MCF 10A (cell line): Measurements from ENCODE around the gene CCDC68. TPM values are rescaled to one million over a fixed set of nuclear protein-coding genes. Genes with fewer than 3 reads are reported as not detected.

Experiments used
- BruUV-seq: library from RNA; stranded (reverse); fragments of 400-500 nt; replicated peaks from 2 replicates; lab custom pipeline; 2021; lab: Mats Ljungman, UMichigan
- CTCF ChIA-PET: fragments of 300-600 bp; sonication (Branson Sonifier 250); formaldehyde crosslinking; extraction: SDS; loops from one replicate; lab custom pipeline; 2021; ENCODE audit warnings: antibody characterized with exemption, inconsistent platforms; lab: Yijun Ruan, JAX
- POLR2A ChIA-PET: fragments of 300-600, 350-650 bp; sonication (Branson Sonifier 250); formaldehyde crosslinking; extraction: SDS; loops from one replicate; lab custom pipeline; 2020; ENCODE audit warnings: antibody characterized with exemption, inconsistent platforms; lab: Yijun Ruan, JAX
- DNase-seq: peaks from one replicate; pipeline ENCODE4 v3.0.0-alpha.2; 2018; ENCODE audit not compliant: unreplicated experiment
- H3K27ac Mint-ChIP-seq: one replicate; pipeline ENCODE4 v1.8.0; 2022; ENCODE audit warnings: mild to moderate bottlenecking, low read depth, mixed read lengths; ENCODE audit not compliant: unreplicated experiment
- H3K27me3 Mint-ChIP-seq: one replicate; pipeline ENCODE4 v1.8.0; 2022; ENCODE audit warnings: mixed read lengths; ENCODE audit not compliant: insufficient read depth, unreplicated experiment
- H3K36me3 Mint-ChIP-seq: one replicate; pipeline ENCODE4 v1.8.0; 2022; ENCODE audit warnings: mild to moderate bottlenecking, moderate library complexity, mixed read lengths; ENCODE audit not compliant: insufficient read depth, unreplicated experiment
- H3K4me1 Mint-ChIP-seq: one replicate; pipeline ENCODE4 v1.8.0; 2022; ENCODE audit warnings: mixed read lengths; ENCODE audit not compliant: insufficient read depth, unreplicated experiment
- H3K4me3 Mint-ChIP-seq: one replicate; pipeline ENCODE4 v1.8.0; 2022; ENCODE audit warnings: mild to moderate bottlenecking, moderate library complexity, mixed read lengths; ENCODE audit not compliant: unreplicated experiment
- H3K9me3 Mint-ChIP-seq: one replicate; pipeline ENCODE4 v1.8.0; 2022; ENCODE audit warnings: mixed read lengths; ENCODE audit not compliant: unreplicated experiment
- intact Hi-C: fragments of 100-400 bp; cut with micrococcal nuclease; formaldehyde crosslinking; loops from 2 replicates; pipeline ENCODE4 v1.14.1; 2022
- total RNA-seq: library from RNA; stranded (reverse); gene quantifications from 2 replicates; pipeline ENCODE4 v1.2.3, GENCODE V29; 2022
- TF ChIP-seq, protein P1 (sequence below): fragments of 200-600 bp; IDR thresholded peaks from one replicate; pipeline ENCODE4 v1.8.0; 2022; ENCODE audit warnings: antibody characterized with exemption, mild to moderate bottlenecking; ENCODE audit not compliant: unreplicated experiment

Gene CCDC68
- total RNA-seq, 1 experiment from 2014 or later: 3.3 TPM

DNA sequence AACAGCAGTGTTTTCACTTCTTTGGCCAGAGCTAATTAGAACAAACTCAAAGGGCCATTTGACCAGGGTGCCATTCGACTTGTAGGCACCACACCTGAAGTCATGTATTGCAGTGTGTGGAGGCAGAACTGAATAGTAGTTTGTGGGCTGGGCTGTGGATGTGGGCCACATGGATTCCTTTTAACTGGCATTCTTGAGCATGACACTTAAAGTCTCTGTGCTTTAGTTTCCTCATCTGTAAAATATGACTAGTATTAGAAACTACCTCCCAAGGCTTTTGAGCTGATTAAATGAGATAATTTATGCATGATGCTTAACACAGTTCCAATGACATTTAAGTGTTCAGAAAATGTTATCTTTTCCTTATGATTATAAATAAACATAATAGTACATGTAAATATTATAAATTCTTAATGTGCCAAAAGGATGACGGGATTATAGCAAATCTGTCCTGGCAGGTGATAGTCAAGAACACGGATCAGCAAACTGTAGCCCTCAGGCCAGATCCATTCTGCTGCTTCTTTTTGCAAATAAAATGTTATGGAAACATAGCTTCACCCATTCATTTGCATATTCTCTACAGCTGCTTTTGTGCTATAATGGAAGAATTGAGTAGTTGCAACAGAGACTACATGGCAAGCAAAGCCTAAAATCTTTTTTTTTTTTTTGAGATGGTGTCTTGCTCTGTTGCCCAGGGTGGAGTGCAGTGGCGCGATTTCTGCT, 36.3 kb upstream of the CCDC68 start:
- CTCF ChIA-PET: interaction anchor here (1.3 kb wide), 1 partner anchor 551 kb away, joined by 4 read pairs; no protein-coding TSS in a partner anchor
- intact Hi-C loops: no loop called here
- DNase-seq: no peak
- no peaks in the 10 kb centered on the region for H3K27me3 Mint-ChIP-seq
- no peak overlapping the region for H3K27ac Mint-ChIP-seq
- H3K36me3 Mint-ChIP-seq: no peaks in the 10 kb centered on the region
- H3K4me3 Mint-ChIP-seq: no peak overlapping the region
- no TSS peak for BruUV-seq
- H3K4me1 Mint-ChIP-seq: no peaks in the 10 kb centered on the region
- H3K9me3 Mint-ChIP-seq: no peaks in the 10 kb centered on the region
- TF ChIP-seq, protein P1, sequence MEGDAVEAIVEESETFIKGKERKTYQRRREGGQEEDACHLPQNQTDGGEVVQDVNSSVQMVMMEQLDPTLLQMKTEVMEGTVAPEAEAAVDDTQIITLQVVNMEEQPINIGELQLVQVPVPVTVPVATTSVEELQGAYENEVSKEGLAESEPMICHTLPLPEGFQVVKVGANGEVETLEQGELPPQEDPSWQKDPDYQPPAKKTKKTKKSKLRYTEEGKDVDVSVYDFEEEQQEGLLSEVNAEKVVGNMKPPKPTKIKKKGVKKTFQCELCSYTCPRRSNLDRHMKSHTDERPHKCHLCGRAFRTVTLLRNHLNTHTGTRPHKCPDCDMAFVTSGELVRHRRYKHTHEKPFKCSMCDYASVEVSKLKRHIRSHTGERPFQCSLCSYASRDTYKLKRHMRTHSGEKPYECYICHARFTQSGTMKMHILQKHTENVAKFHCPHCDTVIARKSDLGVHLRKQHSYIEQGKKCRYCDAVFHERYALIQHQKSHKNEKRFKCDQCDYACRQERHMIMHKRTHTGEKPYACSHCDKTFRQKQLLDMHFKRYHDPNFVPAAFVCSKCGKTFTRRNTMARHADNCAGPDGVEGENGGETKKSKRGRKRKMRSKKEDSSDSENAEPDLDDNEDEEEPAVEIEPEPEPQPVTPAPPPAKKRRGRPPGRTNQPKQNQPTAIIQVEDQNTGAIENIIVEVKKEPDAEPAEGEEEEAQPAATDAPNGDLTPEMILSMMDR: no peak
- POLR2A ChIA-PET: no interaction called here

GRCh38 chr18:54991981-54992380, 32.7 kb upstream of the CCDC68 start:
- Mint-ChIP-seq H3K27me3 (no peaks in the 10 kb centered on the region), H3K9me3 (no peaks in the 10 kb centered on the region), H3K4me1 (no peaks in the 10 kb centered on the region), H3K27ac (no peak overlapping the region), H3K36me3 (no peaks in the 10 kb centered on the region), H3K4me3 (no peak overlapping the region)
- POLR2A ChIA-PET: interaction anchor here (0.6 kb wide), 1 partner anchor 305 kb away, joined by 3 read pairs; no protein-coding TSS in a partner anchor
- intact Hi-C loops: no loop called here
- CTCF ChIA-PET: interaction anchor here (1.1 to 2.4 kb wide), 2 partner anchors 8 to 313 kb away, joined by 5 to 18 read pairs; no protein-coding TSS in a partner anchor
- no peak for DNase-seq
- TF ChIP-seq, protein P1: no peak
- BruUV-seq: no TSS peak

- intact Hi-C loops: loop anchor here (5.0 kb wide), 1 partner anchor 83 kb away; no protein-coding TSS in a partner anchor
- Mint-ChIP-seq H3K27ac (no peak overlapping the region), H3K4me1 (no peaks in the 10 kb centered on the region), H3K27me3 (no peaks in the 10 kb centered on the region), H3K9me3 (no peaks in the 10 kb centered on the region), H3K4me3 (no peak overlapping the region), H3K36me3 (no peaks in the 10 kb centered on the region)
- BruUV-seq: no TSS peak
- TF ChIP-seq, protein P1: no peak
- DNase-seq: no peak
- ChIA-PET CTCF (interaction anchor here (0.7 to 3.5 kb wide), 2 partner anchors 131 to 305 kb away, joined by 3 to 54 read pairs; no protein-coding TSS in a partner anchor), POLR2A (no interaction called here)
These were observed 25.6 kb upstream of the CCDC68 start for GRCh38 chr18:54984908-54985307.

- ChIA-PET POLR2A (interaction anchor here (0.7 to 1.6 kb wide), 3 partner anchors 110 to 304 kb away, joined by 3 to 5 read pairs (median 5); no protein-coding TSS in a partner anchor), CTCF (interaction anchor here (0.6 to 3.5 kb wide), 36 partner anchors 8 to 609 kb away, joined by 3 to 54 read pairs (median 5); no protein-coding TSS in a partner anchor)
- Mint-ChIP-seq H3K9me3 (no peaks in the 10 kb centered on the region), H3K4me3 (no peak overlapping the region), H3K27me3 (no peaks in the 10 kb centered on the region), H3K4me1 (no peaks in the 10 kb centered on the region), H3K27ac (no peak overlapping the region), H3K36me3 (no peaks in the 10 kb centered on the region)
- TF ChIP-seq, protein P1: no peak
- DNase-seq: no peak
- intact Hi-C loops: loop anchor here (1.0 to 5.0 kb wide), 6 partner anchors 81 to 539 kb away; partner anchors contain the start of gene RAB27B
- no TSS peak for BruUV-seq
These were observed 24.5 kb upstream of the CCDC68 start for GRCh38 chr18:54983791-54984190.
